ENCODE data around the gene JPH2.
"Not testable (repeated sequence)": the region's sequence is repeated elsewhere in the genome, so short reads cannot be mapped to it uniquely, and the experiment has no call there.

Gene JPH2

DNA sequence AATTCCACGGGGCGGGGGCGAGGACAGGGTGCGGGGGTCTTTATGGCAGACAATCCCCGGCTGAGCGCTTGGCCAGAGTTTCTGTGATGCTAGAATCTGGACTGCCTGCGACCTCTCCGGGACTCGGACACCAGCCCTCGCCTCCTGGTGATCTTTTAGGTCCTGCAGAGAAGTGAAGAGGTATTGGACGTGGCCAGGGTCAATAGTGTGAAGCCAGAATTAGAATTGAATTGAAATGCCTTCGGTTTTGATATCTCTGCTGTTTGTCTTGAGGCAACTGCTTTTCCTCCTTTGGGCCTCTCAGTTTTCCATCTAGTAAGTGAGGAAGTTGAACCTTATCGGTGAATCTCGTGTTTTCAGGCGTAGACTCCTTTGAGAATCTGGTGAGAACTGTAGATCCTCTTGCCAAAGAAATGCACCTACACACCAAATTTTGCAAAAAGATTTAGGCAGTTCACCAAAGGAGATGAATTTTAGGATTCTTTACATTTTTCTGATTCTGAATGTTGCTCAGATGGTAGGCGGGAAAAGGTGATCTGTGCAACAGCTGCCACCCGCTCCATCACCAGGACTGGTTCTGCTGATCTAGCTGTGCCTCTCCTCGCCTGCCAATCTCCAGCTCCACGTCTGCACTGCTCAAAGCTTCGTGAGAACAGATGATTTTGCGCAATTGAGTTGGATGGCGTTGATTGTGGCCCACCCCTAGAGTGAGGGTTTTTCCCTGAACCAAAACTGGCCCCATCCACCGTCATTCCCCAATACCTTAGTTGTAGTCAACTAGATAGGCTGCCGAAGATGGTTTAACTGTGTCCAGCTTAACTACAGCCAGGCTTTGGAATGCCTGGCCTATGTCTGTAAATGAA lies 24.4 kb upstream of the JPH2 start:
- DNase-seq (ENCODE audit: low read depth, low spot score): no peak

DNA sequence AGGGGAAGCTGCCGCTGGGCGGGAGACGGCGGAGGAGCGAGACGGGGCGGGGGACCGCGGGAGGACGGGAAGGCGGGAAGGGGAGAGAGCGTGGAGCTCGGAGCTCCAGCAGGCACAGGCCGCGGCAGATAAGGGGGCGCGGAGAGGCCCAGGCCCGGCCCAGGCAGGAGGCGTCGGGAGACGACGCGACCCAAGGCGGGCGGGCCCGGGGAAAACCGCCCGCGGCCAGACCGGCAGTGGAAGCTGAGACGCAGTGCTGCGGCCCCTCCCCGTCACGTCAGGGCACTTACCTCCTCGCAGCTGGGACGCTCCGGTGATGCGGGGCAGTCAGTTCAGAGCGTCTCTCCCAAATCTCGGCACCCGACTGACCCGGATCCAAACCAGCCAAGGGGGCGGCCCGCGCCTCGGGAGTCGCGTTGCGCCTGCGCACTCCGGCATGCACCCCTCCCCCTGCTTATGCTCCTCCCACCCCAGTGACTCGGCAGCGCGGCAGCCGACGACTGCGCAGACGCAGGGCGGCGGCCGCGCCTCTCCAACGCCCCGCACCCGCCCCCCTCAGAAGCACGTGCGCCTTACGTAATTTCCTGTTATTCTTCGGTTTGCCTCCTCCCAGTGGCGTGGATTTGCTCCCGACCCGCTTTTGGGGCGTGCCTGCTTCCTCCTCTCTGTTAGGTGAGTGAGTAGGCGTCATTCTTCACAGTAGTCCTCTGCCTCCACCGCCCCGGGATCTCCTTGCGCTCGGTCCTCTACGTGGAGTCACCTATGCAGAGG lies 23.6 kb upstream of the JPH2 start, which contains the start of gene OSER1:
Gene OSER1, minus strand, starts transcription at position 366 of the 771 bp plus-strand sequence. CDS start 3,814 bp downstream, outside the sequence.
- peak; percentile 99 for DNase-seq (ENCODE audit: low read depth, low spot score)

DNA sequence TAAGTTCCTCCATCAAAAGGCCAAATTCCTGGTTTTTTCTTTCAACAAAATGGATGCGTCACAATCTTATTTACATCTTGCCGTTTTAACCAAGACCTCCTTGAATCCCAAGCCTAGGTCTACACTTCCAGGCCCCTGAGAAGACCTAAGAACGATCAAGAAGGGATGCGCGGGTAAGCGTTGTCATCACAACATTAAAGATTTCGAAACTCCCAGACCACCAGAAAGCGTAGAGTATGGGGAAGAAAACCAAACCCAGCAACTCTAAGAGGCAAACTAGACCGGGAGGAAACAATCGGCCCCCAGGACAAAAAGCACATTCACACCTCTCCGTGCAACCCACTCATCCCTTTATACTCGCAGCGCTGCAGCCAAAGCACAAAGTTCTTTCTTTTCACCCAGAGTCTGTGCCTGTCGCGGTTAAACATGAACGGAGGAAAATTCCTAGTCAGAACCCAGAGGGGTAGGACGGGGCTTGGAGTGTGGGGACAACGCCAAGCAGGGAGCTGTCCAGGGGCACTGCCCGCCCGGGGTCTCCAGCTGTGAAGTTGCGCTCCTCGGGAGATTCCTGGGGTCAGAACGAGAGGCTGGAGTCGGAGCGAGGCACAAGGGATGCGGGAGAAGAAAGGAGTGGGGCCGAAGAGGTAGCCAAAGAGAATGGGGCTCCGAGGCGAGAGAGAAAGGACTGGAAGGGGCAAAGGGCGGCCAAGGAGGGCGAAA lies 22.9 kb upstream of the JPH2 start:
- DNase-seq (ENCODE audit: low read depth, low spot score): peak; percentile 77

DNA sequence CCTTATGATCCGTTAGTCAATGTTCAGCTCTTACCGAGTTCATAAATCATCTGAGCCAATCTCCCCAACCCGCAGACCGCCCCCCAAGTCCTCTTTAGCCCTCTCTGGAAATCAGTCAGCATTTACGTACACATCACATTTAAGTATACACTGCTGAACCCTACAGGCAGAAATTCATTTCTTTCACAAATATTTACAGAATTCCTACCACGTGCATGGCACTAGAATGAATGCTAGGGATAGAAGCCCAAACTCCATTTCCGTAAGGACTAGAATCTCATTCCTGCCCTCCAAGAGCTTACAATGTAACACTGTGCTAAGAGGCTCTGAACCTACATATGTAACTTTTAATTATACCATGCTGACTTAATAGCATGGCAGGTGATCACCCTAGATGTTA lies 21.8 kb upstream of the JPH2 start:
- no peak for DNase-seq (ENCODE audit: low read depth, low spot score)

DNA sequence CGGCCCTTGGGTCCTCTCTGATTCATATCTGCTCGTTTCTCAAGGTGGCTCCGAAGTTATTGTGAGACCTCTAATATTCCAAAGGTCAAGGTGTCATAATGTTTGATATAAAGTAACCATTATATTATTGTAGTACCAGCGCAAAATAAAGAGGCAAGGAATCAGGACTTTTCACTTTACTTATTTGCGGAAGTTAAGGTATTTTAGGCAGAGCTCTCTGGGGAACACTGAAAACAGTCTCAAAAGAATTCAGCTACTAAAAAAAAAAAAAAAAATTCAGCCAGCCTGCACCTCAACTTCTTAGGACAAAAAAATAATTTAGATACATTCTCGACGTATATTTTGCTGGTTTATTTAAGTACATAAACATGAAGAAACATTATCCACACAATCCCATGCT lies 21.2 kb upstream of the JPH2 start:
- no peak for DNase-seq (ENCODE audit: low read depth, low spot score)

DNA sequence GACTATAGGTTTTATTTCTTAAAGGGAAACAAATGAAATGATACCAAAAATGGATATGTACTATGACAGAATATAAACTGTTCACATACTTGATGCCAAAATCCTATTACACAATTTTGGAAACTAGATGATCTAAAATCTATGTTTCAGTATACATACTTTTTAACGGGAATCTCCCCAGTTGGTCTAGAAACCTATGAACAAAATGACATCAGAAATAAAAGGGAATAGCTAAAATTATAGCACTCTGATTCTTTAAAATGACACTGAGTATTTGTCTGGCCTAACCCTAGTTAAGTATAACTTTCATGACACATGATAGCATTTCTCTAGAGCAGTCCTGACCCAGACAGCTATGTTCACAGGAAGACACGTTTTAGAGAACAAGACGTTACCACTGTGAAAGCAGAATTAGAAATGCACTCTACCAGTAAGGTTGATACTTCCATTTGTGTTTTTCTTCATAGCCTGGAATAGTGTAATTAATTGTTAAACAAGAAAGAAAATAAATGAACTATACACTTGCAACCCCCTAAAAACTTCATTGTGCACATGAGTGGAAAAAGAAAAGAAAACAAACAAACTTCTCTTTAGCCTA lies 20.2 kb upstream of the JPH2 start:
- no peak for DNase-seq (ENCODE audit: low read depth, low spot score)

DNA sequence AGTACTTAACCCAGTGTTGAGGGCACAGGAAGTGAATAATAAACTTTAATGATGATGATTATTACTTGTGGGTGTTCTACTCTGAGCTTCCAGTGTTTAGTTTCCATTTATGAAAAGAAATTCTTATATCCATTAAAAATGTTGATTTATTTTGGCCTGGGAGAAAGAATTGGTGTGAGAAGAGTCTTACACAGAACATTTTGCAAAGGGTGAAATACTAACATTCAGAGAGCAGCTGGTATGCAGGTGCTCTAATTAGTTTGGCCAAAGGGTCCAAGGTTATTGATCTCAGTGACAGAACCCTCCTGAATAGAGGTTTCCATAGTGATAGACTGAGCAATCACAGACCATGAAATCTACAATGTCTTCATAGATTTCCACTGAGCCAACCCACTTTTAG lies 19.1 kb upstream of the JPH2 start:
- no peak for DNase-seq (ENCODE audit: low read depth, low spot score)

DNA sequence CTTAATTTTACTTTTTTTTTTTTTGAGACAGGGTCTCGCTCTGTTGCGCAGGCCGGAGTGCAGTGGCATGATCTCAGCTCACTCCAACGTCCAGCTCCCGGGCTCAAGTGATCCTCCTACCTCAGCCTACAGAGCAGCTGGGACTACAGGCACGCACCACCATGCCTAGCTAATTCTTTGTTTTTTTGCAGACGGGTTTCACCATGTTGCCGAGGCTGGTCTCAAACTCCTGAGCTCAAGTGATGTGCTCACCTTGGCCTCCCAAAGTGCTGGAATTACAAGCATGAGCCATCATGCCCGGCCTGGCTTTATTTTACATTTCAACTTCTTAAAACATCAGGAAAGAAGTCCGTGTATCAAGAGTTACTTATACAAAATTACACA lies 17.8 kb upstream of the JPH2 start:
- no peak for DNase-seq (ENCODE audit: low read depth, low spot score)

DNA sequence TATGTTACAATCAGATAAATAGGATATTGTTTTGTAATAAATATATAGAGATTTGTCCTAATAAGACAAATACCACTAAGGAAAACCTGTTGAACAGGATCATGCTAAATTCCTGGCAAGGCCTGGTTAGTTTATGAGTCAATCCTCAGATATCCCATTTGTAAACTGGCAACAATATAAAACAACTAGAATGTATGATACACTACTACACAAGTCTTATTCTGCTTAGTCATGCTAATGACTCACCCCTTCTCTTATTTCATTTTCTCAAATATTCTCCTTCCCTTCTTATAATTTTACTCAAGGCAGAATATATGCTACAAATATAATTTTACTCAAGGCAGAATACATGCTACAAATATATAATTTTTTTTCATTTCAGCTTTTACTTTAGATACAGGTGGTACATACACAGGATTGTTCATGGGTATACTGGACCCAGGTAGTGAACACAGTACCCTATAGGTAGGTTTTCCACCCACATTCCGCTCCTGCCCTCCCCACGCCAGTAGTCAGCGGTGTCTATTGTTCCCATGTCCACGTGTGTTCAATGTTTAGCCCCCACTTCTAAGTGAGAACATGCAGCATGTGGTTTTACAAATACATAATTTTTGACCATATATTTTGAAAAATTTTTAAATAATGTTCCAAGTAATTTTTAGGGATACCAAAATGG lies 17.3 kb upstream of the JPH2 start:
- DNase-seq (ENCODE audit: low read depth, low spot score): peak; percentile 86

DNA sequence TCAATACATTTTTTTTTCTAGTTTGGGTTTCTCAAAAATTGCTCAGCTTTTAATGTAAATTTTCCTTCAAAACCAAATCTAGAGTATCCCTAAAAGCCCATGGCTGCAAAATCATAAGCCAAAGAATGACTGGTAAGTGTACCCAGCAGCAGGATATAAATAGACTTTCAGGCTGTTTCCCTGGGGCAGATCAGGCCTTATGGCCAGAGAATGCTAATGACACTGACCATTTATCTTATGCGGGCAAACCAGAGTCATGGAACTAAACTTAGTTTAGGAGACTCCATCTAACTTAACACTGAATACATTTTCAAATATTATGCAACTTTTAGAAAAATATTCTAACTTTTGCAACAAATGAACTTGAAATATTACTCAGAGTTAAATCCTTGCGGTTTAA lies 16.2 kb upstream of the JPH2 start:
- DNase-seq (ENCODE audit: low read depth, low spot score): no peak

DNA sequence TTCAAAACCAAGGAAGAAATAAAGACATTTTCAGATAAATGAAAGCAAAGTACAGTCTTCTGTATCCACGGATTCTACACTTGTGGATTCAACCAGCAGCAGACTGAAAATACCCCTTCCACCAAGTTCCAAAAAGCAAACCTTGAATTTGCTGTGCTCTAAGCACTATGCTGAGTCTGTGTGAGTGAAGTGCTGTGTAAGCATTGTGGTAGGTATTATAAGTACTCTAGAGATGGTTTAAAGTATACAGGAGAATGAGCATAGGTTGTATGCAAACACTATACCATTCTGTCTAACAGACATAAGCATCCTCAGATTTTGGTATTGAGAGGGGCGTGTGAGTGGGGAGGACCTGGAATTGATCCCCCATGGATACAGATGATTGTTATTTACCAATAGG lies 14.0 kb upstream of the JPH2 start:
- no peak for DNase-seq (ENCODE audit: low read depth, low spot score)

DNA sequence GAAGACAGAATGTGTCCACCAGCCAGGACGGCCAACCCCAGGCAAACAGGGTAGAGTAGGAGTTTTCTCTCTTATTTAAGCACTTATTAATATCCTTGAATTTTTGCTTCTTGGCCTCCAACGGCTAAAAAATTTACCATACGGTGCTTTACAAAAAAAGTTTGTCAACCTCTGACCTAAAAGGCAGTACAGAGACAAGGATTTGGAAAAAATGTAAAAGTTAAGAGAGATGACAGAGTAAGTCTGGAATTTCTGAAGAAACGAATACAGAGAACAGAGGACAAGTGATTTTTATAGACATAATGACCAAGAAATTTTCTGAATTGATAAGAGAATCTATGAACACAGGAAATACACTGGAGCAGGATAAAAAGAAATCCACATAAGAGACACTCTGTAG lies 13.4 kb upstream of the JPH2 start:
- DNase-seq (ENCODE audit: low read depth, low spot score): no peak

DNA sequence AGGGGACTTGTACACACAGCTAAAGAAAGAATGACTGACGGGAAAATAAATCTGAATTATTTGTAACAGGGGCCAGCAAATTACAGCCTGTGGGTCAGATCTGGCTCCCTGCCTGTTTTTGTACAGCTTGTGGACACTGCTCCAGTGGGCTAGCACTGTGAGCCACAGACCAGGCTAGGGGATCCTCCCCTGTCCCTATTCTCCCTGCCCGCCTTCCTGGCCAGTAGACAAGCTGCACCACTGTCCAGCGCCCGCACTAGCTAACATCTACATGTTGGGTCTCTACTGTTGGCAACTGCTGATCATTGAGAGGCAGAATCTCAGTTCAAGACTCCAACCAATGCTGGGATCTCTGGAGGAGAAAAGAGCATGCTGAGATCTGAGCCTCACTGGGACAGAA lies 12.9 kb upstream of the JPH2 start:
- DNase-seq (ENCODE audit: low read depth, low spot score): no peak

DNA sequence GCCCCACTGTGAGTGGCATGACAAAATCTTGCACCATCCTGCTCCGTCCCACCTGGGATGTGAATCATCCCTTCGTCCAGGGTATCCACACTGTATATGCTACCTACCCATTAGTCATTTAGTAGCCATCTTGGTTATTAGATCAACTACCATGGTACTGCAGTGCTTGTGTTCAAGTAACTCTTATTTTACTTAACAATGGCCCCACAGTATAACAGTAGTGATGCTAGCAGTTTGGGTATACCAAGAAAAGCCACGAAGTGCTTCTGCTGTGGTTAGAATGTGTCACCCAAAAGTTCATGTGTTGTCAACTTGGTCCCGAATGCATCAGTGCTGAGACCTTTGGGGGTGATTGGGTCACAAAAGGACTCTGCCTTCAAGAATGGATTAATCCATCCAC lies 11.9 kb upstream of the JPH2 start:
- no peak for DNase-seq (ENCODE audit: low read depth, low spot score)

DNA sequence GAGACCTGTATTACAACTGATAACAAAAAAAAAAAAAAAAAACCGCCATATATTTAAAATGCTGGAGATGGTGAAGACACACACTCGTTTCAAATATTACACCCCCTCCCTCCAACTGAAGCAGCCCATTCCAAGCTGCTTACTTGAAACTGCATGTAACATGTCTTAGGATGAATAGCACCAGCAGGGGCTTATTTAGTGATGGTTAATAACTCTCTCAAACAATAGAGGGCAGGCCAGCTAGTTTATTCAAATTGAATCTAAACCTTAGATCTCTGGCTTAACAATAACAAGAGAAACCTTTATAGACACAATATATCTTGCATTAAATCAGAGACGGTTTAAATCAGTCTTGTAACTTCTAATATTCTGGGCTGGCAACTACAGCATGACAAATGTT lies 9.3 kb upstream of the JPH2 start:
- no peak for DNase-seq (ENCODE audit: low read depth, low spot score)

DNA sequence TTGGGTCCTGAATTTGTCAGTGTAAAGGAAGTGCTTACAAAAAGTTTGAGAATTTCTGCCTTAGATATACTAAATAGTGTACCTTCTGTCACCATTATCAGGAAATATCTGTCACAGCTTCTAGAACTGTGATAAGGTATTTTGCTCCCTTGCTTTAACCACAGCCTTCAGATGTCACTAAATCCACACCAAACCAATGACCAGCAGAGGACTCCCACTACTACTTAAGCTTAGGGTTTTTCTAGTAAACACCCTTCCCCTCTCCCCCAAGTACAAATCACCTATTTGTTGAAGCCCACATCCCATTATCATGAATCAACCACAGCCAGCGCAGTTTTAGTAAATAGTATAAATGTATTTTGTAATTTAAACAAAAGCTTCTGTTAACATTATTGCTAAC lies 8.6 kb upstream of the JPH2 start:
- DNase-seq (ENCODE audit: low read depth, low spot score): no peak

DNA sequence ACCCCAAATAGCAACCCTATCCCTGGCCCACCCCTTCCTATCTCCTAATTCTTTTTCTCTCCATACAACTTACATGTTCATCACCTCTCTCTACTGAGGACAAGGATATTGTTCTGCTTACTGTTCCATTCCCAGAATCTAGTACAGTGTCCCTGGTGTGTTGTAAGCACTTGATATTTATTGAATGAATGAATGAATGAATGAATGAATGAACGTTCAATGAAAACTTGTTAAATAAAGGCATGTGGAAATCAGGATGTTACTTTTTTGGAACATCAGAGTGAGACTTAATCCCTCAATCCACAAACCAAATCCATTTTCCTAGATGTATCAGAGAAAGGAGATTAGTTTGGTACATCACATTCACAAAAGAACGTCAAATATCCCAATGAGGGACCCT lies 6.8 kb upstream of the JPH2 start:
- no peak for DNase-seq (ENCODE audit: low read depth, low spot score)

DNA sequence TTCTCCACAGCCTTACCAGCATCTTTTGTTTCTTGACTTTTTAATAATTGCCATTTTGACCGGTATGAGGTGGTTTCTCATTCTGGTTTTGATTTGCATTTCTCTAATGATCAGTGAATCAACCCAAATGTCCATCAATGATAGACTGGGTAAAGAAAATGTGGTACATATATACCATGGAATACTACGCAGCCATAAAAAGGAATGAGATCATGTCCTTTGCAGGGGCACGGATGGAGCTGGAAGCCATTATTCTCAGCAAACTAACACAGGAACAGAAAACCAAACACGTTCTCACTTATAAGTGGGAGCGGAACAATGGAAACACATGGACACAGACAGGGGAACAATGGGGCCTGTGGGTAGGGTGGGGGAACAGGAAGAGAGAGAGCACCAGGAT lies 4.7 kb upstream of the JPH2 start:
- DNase-seq (ENCODE audit: low read depth, low spot score): not testable (repeated sequence)

DNA sequence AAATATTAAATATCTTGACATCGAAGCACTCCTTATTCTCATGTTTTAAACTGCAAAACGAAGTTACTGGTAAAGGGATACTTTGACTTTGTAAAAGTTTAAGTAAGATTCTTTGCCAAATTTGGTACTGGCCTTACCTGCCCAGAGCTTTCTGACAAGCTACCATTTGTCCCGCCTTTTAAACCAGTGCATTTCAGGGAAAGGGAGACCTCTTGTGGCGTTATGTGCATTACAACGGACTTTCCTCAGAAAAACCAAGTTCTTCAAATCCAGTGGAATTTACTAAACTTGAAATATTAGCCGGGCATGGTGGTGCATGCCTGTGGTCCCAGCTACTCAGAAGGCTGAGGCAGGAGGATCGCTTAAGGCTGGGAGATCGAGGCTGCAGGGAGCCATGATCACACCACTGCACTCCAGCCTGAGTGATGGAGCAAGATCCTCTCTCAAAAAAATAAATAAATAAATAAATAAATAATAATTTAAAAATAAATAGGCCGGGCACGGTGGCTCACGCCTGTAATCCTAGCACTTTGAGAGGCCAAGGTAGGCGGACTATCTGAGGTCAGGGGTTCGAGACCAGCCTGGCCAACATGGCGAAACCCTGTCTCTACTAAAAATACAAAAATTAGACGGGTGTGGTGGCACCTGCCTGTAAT lies 3.3 kb upstream of the JPH2 start:
- peak; percentile 89 for DNase-seq (ENCODE audit: low read depth, low spot score)

DNA sequence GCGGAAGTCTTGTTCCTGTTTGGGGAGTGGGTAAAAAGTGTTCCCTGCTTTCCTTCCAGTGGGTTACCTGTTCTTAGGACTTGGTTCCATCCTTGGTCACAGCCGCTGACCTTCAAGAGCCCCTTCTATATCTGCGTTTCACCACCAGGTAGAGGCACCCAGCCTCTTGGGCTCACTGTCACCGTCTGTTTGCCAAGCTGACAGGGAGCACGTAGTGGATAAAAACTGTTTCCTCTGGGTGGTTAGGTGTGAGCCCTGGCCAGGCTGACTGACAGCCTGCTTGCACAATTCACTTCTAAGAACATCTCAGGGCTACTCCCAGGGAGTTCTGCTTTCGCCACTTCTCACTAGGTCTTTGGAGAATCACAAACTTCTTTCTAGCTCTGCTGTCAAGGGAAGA lies 1.8 kb upstream of the JPH2 start:
- DNase-seq (ENCODE audit: low read depth, low spot score): no peak
